Stimulated activated CD8-positive, alpha-beta memory T cell treated with anti-CD3 and anti-CD28 coated beads, Interleukin-12 subunit alpha, Interleukin-12 subunit beta, amount 100 ng/mL, for 1 hour (primary cell): ENCODE measurements around the gene EVI5.

ENCODE experiments used
- DNase-seq: peaks from one replicate; pipeline ENCODE4 v3.0.0-alpha.2; 2020; ENCODE audit warnings: low read depth

EVI5 gene

GRCh38 chr1:92509619-92510018, 275.3 kb downstream of the EVI5 start:
- no peak for DNase-seq

- DNase-seq: no peak
Observed at GRCh38 chr1:92505015-92505692, 279.8 kb downstream of the EVI5 start.

GRCh38 chr1:92504291-92505014, 280.5 kb downstream of the EVI5 start:
- DNase-seq: no peak

- no peak for DNase-seq
Observed at GRCh38 chr1:92503926-92504285, 281.0 kb downstream of the EVI5 start.

- DNase-seq: no peak
Observed at GRCh38 chr1:92503043-92503925, 281.6 kb downstream of the EVI5 start.

GRCh38 chr1:92502247-92502646, 282.7 kb downstream of the EVI5 start:
- DNase-seq: no peak

- DNase-seq: no peak
Observed at GRCh38 chr1:92500552-92500951, 284.4 kb downstream of the EVI5 start.

- DNase-seq: no peak
Observed at GRCh38 chr1:92495392-92496063, 289.4 kb downstream of the EVI5 start.

GRCh38 chr1:92494485-92495141, 290.3 kb downstream of the EVI5 start:
- no peak for DNase-seq

- DNase-seq: no peak
Observed at GRCh38 chr1:92493139-92493538, 291.8 kb downstream of the EVI5 start.

GRCh38 chr1:92488832-92489231, 296.1 kb downstream of the EVI5 start:
- no peak for DNase-seq

- DNase-seq: no peak
Observed at GRCh38 chr1:92488416-92488815, 296.5 kb downstream of the EVI5 start.

GRCh38 chr1:92487078-92487605, 297.8 kb downstream of the EVI5 start:
- no peak for DNase-seq

GRCh38 chr1:92486251-92487077, 298.4 kb downstream of the EVI5 start, which contains the start of gene GFI1:
Gene GFI1, minus strand, starts transcription at chr1:92486925. Its CDS starts 3,438 bp downstream, at chr1:92483487.
- no peak for DNase-seq

GRCh38 chr1:92485381-92486250, 299.3 kb downstream of the EVI5 start:
- peak; percentile 68 for DNase-seq

GRCh38 chr1:92484472-92485380, 300.2 kb downstream of the EVI5 start:
- DNase-seq: no peak

GRCh38 chr1:92483610-92484471, 301.1 kb downstream of the EVI5 start:
- DNase-seq: no peak
